ENCODE measurements around the gene WDR49.

The WDR49 gene

GRCh38 chr3:167451282-167451681 lies 202.5 kb downstream of the WDR49 start:
- no peak for DNase-seq
- in situ Hi-C loops (cut with HindIII; ENCODE audit: low pct_ligation_motif_present, low pct_unique_long_range_greater_than_20kb, low sequenced_read_pairs) = no loop called here

GRCh38 chr3:167450675-167451074 lies 203.1 kb downstream of the WDR49 start:
- no peak for DNase-seq
- in situ Hi-C loops (cut with HindIII; ENCODE audit: low pct_ligation_motif_present, low pct_unique_long_range_greater_than_20kb, low sequenced_read_pairs) = no loop called here

GRCh38 chr3:167450195-167450594 lies 203.5 kb downstream of the WDR49 start:
- no peak for DNase-seq
- in situ Hi-C loops (cut with HindIII; ENCODE audit: low pct_ligation_motif_present, low pct_unique_long_range_greater_than_20kb, low sequenced_read_pairs) = no loop called here

GRCh38 chr3:167445491-167445890 lies 208.3 kb downstream of the WDR49 start:
- no peak for DNase-seq
- in situ Hi-C loops (cut with HindIII; ENCODE audit: low pct_ligation_motif_present, low pct_unique_long_range_greater_than_20kb, low sequenced_read_pairs) = no loop called here

- in situ Hi-C loops (cut with HindIII; ENCODE audit: low pct_ligation_motif_present, low pct_unique_long_range_greater_than_20kb, low sequenced_read_pairs) = no loop called here
- no peak for DNase-seq
These were observed 212.5 kb downstream of the WDR49 start for GRCh38 chr3:167441256-167441655.

- DNase-seq = no peak
- in situ Hi-C loops (cut with HindIII; ENCODE audit: low pct_ligation_motif_present, low pct_unique_long_range_greater_than_20kb, low sequenced_read_pairs) = no loop called here
These were observed 216.2 kb downstream of the WDR49 start for GRCh38 chr3:167437428-167438139.

Data from ACHN (cell line).